ENCODE data around the gene APBA2.

The APBA2 gene

DNA sequence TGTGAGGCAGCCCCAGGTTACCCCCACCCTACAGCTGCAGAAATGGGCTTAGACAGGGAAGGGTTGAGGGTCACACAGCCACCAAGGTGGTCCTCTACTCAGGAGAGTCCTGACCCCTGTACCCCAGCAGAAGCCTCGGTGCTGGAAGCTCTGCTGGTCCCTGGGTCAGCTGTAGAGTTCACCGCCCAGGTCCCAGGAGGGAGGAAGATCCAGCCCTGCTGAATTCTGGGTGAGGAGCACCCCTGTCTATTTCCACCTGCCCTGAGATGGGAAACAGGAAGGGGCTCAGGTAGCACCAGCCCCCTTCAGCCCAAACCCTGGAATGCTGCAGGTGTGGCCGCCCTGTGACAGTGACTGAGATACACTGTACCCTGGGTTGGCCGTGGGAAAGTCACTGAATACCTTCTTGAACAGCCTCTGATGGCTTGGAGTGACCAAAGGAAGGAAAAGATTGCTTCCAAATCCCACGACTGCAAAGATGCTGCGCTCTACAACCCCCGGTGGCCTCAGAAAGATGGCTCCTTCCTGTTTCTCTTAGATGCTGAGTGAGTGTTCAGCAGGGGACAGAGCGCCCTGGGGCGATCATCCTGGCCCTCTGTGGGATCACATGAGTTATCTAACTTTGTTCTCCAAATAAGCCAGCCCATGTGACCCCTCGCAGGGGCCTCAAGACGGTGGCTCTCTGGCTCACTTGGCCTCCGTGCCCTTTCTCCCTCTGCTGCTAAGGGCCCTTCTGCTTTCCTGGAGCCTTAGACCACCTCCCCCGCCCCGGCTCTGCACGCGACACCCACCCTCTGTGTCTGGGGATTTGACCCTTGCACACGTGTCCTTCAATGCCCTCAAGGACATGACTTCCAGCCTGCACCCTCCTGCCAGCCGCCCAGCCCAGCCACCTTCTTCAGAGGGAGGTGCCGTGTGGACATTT lies 242.0 kb downstream of the APBA2 start:
- DNase-seq: no peak

DNA sequence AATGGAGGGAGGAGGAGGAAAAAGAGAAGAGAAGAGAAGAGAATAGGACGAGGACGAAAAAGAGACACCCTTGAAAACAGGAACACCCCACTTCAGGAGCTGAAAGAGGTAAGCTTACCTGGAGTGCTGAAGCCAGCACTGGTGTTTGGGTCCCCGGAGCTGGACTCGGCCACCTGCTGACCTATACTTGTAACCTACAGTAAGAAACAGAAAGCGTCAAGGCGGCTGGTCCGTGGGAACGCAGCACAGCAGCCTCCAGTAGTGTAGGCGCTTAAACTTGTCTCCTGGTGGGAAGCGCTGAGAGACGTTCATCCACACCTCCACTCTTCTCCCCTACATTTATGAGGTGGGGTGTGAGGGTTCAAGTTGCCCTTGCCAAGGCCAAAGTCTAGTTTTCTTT lies 242.9 kb downstream of the APBA2 start:
- DNase-seq: no peak

DNA sequence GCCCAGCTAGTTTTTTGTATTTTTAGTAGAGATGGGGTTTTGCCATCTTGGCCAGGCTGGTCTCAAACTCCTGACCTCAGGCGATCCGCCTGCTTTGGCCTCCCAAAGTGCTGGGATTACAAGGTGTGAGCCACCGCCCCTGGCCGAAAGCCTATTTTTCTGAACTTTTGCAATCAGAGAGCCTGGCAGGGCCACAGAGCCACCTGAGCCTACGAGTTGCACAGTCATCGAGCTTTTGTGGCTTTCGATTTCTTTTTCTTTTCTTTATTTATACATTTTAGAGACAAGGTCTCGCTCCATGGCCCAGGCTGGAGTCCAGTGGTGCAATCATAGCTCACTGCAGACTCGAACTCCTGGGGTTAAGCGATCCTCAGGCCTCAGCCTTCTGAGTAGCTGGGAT lies 243.4 kb downstream of the APBA2 start:
- DNase-seq: no peak

DNA sequence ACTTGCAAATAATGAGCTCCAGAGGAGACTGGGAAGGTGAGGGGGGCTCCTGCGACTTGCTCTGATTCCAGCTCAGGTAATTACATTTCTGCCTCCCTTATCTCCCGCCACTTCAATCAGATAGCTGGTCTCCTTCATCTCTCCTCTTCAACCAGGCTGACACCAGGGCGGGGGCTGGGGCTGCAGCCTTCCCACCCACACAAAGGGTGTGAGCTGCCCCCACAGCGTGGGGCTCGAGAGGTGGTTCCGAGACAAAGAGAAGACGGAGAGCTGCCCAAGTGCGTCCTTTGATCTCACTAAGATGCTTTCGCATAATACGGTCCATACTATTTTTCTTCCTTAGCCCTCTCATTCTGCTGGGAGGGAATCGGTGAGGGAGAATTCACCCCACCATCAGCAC lies 244.2 kb downstream of the APBA2 start:
- DNase-seq: no peak

DNA sequence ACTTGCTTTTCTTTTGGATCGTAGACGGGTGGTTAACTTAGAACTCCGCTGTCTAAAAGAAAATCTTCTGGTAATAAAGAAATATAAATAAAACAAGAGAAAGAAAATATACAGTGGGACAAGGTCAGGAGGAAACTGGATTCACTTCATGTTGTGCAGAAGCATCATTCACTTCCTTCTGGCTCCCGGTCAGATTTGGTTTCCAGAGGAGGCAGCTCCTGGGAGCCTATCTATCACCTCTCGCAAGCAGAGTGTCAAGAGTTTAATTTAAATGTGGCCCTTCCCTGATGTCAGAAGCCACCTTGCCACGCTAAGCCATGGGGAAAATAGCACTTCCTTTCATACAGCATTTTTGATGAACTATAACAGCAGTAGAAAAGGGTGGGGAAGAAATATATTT lies 244.7 kb downstream of the APBA2 start:
- DNase-seq: no peak

DNA sequence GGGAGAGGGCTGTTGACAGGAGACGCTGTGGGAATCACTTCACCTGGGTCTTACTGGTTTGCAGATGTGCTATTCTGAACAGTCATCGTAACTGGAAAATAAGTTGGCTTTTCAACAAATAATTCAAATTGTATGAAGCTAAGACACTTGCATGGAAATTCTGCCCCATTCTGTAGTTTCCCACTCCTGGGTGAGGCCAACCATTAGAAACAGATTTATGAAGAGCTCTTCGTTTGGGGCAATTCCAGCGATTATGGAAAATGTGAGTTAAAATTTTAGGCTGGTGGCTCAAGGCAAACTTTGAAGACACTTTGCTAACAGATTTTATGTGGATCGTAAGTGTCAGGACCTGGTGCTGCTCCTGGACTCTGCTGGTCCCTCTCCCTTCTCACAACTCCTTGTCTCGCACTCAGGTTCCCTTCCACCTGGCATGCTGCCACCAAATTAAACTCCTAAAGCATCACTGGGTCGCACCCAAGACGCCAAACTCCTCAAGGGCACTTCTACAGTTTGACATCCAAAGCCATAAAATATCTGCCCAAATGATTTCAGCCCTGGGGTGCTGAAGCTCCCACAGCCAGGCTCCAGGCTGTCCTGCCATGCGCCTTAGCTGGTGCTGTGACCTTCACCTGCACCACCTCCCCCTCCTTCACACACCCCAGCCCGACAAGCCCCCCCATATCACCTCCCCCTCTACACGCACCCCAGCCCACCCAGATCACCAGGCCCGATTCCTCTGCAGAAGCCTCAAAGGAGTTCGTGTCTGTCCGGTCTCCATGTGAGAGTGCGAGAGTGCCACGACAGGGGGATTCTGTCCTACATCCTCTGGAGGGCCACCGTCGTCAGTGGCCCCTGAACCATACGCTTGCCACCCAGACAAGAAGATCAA lies 245.4 kb downstream of the APBA2 start:
- DNase-seq: no peak

DNA sequence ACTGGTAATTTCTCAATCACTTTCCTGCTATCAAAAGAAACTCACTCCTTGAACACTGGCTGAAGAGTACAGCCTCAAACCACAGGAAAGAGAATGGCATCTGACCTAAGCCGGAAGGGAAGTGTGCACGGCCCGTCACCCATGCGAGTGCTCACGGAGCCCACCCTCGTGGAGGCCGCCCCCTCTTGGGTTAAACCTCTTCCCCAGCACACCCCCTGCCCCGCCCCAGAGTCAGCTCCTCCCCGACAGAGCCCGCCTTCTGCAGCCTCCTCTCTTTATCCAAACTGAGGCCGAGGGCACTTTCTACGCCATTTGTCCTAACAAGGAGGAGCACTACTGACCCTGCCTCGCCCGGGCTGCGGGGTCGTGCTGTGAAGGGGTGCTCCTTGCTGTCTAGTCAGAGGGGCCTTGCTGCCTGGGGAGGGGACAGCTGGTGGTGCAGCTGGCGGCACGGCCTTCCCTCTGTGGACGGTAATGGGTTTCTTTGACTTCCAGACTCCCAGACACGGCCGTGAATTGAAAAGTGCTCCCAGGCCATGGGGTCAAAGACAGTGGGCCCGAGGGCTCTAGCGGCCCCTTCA lies 246.2 kb downstream of the APBA2 start:
- no peak for DNase-seq

DNA sequence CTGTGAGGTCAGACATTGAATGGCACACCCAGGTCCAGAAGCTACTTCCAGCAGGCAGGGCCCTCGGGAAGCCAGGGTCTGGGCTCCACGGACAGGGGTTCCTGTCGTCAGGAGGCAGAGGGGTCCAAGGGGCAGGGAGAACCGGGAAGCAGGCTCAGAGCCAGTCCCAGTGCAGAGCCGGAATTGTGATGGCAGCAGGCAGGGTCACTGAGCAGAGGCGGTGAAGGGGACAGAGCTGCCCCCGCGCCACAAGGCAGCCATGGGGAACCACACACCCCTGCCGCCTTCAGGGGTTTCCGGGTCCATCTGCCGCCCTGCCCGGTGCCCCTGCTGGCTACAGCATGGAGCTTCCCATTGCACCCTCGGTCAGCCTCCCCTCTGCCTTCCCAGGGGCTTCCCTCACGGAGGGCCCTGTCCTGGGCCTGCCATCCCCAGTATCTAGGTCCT lies 247.0 kb downstream of the APBA2 start:
- no peak for DNase-seq

DNA sequence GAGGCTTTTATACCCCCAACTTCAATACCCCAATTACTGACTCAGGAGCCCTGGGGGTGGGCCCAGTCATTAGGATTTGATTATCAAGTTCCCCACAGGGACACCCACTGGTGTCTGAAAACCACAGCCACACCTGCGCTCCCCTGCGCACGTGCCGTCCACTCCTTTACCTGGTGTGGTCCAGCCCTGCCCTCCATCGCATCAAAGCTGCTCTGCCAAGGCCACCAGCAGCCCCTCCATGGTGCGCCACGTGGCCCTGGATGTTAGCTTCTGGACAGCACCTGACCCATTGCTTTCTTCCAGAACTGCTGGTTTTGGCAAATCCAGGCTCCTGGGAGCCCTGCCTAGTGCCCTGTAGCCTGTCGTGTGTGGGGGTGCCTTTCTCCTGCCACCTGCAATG lies 247.5 kb downstream of the APBA2 start:
- no peak for DNase-seq

DNA sequence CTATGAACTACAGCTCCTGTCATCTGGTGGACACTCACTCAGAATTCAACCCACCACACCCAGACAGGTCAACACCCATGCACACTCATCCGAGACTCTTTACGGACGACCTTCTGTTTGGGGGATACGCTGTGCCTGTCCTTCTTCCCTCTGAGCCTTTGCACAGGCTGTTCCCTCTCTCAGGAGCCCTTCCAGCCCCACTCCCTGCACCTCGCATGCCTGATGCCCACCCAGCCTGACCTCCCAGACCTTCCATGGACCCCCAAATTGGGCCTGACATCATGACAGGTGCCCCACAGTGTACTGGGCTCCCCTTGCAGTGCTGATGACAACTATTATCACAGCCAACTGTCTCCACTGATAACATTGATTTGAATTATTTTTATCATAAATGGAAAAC lies 248.0 kb downstream of the APBA2 start:
- no peak for DNase-seq

DNA sequence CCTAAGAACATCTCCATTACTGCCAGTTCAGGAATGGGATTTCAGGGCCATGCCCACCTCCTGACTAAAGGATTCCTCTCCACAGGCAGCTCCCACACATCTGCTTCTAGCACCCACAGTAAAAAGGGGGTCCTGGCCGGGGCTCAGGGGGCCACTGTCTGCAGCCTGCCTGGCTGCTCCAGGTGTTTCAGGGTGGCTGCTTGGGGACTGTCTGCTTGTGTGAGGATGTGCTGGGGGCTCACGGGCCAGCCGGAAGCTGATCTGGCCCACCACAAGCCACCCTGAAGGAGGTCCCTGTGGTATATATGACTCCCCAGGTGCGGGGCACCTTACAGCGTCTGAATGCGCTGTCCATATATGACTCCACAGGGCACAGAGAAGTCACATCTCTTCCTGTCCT lies 248.5 kb downstream of the APBA2 start:
- DNase-seq: no peak

DNA sequence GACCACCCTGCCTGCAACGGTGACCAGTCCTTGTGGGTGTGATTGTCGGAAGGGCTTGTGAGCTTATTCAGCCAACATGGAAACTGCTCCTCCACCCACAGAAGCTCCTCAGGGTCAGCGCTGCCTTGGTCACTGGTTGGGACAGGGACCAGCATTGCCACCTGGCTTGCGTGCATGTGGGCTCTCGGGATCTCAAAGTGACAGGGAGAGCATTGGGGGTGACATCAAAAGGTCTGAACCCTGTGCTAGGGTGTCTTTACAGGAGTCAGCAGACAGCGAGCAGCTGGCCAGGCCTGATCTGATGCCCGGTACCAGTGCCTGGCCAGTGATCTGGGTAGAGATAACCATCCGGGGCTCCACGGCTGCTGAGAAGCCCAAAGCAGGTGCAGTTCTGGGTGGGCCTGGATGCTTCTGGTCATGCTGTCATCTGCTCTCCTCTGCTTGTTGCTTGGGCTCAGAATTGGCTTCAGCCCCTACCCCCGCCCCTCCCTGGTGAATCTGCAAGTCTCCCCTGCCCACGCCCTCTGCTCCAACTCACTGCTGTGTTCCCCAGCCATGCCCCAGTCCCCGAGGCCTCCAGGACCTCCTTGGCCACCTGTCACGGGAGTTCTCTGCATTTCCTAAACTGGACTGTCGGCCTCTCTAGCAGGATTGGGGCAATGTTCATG lies 249.0 kb downstream of the APBA2 start:
- no peak for DNase-seq

DNA sequence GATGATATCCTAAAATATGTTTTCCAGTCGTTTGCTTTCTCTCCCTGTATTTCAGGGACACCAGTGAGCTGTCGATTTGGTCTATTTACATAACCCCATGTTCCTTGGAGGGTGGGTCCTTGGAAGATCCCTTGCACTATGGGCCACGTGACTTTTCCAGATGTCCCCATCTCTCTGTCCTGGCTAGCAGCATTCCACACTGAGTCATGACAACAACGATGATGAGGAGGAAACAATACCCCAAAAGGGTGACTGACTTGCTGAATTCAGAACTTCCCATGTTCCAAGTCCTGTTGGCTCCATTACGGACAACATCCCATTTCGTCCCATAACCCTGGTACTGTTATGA lies 249.5 kb downstream of the APBA2 start:
- no peak for DNase-seq

DNA sequence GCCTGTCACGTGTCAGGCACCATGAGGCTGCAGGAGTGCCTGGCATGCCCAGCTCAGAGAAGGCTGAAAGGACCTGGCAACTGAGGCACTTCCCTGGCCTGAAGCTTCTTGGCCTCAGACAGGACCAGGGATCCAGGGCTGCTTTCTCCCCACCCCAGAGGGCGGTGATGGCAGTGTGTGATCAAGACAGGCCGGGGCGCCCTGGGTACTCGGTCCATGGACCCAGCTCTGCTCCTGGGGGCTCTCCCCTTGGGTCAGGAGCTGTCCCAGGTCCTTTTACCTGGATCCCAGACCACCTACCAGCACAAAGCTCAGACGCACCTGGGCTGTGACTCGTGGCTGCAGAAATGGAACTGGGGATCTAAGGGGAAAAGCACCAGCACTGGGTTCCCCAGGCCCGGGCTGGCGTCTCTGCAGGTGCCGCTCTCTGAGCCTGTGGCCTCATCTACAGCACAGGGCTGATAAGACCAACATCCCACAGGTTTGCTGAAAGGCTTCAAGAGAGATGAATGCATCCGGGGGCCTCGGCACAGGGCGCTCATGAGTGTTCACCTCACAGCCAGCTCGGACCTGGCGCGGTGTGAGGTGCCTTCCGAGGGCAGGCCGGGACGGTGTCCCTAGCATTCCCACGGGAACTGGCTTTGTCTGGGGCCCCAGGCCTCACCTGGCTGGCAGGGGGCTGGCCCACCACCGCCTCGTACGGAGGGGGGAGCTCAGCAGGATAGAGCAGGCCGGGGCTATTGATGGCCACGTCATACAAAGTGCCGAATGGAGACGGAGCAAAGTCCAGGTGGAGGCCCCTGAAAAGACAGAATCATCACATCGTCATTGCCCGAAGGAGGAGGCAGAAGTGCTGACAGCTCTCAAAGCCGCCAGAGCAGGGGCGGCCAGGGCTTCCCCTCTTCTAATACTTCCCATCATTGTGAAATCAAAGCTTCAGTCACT lies 250.2 kb downstream of the APBA2 start:
- DNase-seq: no peak

DNA sequence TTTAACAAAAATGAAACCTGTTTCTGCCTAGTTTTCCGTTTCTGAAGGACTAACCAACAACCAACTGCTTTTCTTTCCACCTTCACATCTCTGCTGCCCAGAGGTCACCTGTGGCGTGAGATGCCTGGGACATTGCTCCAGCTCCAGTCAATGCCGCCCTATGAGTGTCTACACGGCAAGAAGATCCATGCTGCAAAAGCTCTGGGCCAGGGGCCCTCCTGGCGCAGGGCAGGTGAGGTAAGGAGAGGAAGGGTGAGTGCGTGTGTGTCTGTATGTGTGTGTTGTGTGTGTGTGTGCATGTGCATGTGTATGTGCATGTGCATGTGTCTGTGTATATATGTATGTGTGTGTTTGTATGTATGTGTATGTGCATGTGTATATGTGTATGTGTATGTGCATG lies 252.5 kb downstream of the APBA2 start:
- no peak for DNase-seq

DNA sequence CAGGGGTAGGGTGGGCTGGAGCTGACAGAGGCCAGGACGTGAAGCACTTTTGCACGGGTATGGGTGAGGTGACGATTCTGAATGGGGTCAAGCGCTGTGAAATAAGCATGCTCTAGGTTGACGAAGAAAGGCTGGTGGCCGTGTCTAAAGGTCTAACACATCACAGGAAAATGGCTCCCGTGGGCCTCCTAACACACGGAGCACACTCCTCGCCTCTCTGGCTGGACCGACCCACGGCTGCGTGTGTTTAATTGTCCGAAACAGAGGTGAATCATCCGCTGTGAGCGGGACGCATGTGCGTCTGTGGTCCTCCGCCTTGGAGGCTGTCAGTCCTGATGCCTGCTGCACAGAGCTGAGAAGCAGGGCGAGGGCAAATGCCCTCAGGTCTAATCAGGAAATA lies 253.3 kb downstream of the APBA2 start:
- DNase-seq: no peak

DNA sequence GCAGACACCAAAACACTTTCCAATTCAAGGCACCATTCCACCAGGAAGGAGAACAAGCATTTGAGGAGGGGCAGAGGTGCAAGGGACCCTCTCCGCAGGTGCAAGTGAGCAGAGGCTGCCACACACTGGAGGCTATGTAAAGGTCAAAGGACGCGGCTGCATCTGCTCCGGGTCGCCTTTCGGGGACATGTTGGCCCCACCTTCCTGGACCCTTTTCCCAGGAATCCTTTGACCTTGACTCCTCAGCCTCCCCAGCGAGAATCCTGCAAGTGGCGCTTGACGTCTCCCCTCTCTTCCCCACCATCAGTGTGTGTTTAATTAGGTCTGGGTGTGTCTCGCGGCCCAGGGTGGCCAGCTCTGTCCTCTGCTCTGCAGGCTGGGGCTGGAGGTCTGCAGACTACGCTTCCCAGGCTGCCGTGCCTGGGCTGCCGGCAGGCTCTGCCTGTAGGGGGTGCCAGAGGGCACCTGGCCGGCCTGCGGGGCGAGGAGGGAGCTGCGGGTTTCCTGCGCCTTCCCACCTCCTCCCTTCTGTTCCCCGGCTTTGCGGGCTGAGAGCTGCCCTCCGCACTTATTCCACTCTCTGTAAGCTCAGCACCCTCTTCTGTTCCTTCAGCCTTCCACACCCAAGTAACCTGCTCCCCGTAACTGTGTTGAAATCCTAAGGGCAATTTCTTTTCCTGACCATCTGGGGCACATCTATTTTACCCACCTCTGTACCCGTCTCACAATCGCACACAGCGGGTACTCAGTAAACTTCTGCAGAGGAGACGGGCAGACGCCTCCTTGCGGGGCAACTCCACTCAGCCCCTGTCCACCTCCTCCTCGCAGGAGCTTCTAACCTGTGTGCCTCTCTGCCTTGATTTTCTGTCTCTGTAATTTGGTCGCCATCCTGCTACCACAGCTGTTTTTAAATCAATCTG lies 254.0 kb downstream of the APBA2 start:
- peak; percentile 14 to 62 (median 30) for DNase-seq

DNA sequence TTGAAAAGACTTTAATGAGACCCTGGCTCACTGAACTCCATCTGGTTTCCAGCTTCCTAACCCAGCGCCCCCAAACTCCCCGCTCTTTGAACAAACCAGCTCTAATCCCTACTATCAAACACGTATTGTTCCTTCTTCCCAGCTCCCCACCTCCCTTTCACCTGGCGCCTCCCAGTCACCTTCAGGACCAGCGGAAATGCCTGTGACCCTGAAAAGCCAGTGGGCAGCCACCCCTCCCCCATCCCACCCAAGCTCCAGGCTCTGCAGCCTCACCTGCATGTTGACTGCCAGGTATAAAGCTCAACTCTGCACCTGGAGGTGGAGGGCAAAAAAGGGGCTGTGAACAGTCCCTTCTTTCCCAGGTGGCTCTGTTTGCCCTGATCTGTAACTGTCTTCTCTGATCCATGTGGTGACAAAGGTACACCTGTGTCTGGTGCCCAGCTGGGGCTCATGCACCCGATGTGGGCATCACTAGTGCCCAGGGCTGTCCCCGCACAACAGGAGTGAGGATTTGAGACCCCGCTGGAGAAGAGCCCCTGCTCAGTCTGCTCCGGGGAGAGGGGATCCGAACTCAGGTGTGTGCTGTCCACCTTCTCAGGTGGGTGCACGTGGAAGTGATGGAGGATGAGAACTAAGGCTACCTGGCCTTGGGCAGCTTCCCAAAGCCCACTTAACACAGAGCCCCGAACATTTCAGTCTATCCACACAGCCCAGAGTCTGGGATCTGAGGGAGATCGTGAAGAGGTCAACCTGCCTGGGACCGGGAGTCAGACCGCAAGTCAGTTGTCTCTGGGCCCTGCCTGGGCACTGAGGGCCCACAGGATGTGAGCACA lies 254.9 kb downstream of the APBA2 start:
- DNase-seq: no peak

DNA sequence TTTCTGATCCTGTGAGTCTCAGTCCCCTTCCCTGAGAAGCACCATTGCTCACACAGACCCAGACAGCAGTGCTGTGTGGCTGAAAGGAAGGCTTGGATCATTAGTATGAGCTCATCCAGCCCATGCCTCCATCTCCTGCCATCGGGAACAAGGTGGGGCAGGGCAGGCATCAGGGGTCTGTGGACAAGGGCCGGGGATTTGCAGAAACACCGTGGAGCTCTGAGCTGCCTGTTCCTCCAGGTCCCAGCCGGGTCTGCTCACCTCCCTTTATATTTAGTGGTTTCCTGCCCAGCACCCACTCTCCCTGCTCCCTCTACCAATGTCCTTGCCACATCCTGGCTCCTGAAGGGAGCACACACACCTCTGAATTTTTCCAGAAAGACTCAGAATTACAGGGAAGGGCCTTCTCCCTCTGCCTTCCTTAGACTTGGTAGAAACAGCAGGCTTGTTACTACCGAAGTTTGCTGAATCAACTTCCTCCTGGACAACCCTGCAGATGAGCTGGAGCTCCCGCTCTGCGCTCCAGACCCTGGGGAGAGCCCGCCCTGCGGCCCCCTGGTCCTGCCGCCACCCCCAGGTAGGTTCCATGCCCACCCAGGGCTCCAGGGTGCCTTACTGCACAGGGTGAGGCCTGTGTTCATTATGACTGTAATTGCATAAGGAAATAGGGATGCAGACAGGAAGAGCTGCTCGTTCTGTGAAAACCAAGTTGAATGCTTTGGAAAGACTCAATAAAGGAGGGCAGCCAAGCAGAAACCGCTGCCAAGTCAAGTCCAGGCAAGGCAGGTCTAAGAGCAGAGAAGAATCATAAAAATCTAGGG lies 255.7 kb downstream of the APBA2 start:
- DNase-seq: no peak
